ENCODE results near the gene POLK. TPM values are rescaled to one million over a fixed set of nuclear protein-coding genes. Genes with fewer than 3 reads are reported as not detected.
"Not testable (repeated sequence)": the region's sequence is repeated elsewhere in the genome, so short reads cannot be mapped to it uniquely, and the experiment has no call there.

Gene POLK
- total RNA-seq, 1 donor from 2014 or later: 63.8 TPM

- DNase-seq (ENCODE audit: low spot score) (no peak), ATAC-seq (no peak)
- intact Hi-C loops (cut with DNase I): loop anchor here (5.0 kb wide), 1 partner anchor 176 kb away; no protein-coding TSS in a partner anchor
These were observed 3.9 kb upstream of the POLK start for GRCh38 chr5:75507841-75508240.

- ATAC-seq (no peak), DNase-seq (ENCODE audit: low spot score) (no peak)
- intact Hi-C loops (cut with DNase I): loop anchor here (5.0 kb wide), 1 partner anchor 177 kb away; no protein-coding TSS in a partner anchor
These were observed 2.1 kb upstream of the POLK start for GRCh38 chr5:75509546-75509945.

DNA sequence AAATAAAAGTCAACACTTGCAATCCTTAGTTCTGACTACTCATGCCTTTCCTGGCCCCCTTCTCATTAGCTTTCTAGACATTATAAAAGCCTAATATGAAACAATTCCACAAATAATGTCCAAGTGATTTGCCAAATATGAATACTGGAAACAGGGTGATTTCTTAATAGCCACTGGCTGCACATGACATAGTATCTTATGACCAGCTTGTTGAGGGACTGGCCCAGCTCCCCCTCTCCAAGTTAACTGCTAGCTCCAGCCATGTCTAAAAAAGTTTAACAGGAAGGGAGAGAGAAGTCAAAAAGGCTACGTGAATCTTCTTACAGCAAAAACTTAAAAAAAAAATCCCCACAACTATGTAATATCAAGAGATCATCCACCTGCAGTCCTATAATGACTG is 1.7 kb upstream of the POLK start:
- intact Hi-C loops (cut with DNase I): loop anchor here (5.0 kb wide), 1 partner anchor 178 kb away; no protein-coding TSS in a partner anchor

DNA sequence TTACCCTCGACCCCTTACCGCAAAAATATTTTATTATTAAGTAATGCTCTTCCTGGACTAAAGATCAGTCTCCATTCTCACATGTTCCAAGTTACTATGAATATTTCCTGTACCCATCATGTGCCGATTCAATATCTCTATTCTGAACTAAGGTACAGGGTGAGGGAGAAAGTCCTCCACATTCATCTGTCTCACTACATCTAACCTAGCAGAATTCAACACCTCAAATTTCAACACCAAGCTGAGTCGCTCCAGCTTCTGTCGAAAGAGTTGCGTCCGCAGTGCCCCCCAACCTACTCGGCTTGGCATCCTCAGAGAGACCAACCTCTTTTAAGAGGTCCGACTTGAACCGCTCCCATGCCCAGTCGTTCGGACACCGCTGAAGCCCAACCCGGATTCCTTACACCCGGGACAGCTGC is 1.3 kb upstream of the POLK start:
- DNase-seq (ENCODE audit: low spot score): no peak
- ATAC-seq: peak; percentile 24
- intact Hi-C loops (cut with DNase I): no loop called here

More for the DNA sequence above, 1.7 kb upstream of the POLK start:
- ATAC-seq (no peak), DNase-seq (ENCODE audit: low spot score) (no peak)

- intact Hi-C loops (cut with DNase I): no loop called here
- ATAC-seq: peak; percentile 62
- peak; percentile 71 for DNase-seq (ENCODE audit: low spot score)
These were observed 756 bp upstream of the POLK start for GRCh38 chr5:75510836-75511434.

DNA sequence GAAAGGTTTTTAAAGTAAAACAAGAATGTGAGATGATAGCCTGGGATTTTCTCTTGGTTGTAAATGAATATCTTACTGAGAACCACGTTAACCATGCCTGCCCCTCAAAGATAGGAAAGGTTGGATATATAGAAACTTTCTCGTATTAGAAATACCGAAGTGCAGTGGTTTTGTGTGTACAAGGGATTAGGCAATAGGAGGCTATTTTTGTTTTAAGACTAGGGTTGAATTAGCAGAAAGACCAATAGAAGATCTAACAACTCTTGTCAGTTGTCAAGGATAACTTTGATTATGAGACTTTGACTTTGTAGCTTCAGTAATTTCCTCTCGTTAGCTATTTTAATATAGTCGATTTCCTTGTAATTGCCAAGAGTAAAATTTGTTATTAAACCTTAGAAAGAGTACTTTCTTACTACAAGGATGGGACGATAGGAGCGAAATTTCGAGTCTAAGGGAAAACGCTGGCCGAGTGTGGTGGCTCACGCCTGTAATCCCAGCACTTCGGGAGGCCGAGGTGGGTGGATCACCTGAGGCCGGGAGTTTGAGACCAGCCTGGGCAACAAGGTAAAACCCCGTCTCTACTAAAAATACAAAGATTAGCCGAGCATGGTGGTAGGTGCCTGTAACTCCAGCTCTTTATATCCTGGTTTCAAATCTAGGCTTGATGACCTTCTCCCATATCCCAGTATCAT is 838 bp downstream of the POLK start:
- intact Hi-C loops (cut with DNase I): no loop called here
- DNase-seq (ENCODE audit: low spot score) (no peak), ATAC-seq (no peak)

DNA sequence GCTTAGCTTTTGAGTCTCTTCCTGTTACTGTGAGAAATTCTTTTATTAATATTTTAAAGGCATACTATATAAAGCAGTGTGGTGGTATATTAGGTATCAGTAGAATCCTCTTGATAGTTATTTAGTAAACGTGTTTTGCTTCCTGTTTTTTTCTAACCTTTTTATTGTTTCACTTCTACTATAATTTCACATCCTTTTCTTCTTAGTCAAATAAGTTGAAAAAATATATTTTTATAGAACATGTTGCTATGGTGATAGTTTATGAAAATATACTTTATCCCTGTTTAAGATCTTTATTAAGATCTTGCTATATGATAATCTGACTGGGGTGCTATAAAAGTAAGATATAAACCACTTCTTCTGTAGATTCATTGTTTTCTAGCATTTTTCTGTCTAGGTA is 2.1 kb downstream of the POLK start:
- ATAC-seq (no peak), DNase-seq (ENCODE audit: low spot score) (no peak)
- intact Hi-C loops (cut with DNase I): no loop called here

DNA sequence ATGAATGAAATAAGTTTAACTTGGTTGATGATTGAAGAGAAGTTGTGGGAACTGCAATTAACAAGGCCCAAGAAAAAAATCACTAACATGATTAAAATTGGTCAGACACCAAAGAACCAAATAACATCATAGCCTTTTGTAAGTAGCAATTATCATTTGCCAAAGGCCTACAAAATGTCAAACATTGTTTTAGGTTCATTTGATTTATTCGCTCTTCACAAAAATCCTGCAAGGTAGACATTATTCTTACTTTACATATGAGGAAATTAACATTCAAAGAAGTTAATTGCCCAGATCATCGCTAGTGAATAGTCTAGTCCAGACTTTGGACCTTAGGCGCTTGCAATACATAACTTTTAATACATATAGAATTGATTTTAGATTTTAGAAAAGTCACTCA is 2.6 kb downstream of the POLK start:
- DNase-seq (ENCODE audit: low spot score): no peak
- intact Hi-C loops (cut with DNase I): no loop called here
- ATAC-seq: no peak

DNA sequence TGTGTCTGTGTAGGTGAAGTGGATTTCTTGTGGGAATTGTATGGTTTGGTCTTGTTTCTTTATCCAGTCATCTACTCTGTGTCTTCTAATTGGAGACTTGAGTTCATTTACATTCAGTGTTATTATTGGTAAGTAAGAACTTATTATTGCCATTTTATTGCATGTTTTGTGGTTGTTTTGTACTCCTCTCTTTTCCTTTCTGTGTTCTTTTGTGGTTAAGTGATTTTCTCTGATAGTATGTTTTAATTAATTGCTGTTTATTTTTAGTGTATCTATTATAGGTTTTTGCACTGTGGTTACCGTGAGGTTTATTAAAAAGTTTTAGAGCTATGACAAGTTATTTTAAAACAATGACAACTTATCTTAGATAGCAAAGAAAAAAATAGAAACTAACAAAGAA is 8.1 kb downstream of the POLK start:
- intact Hi-C loops (cut with DNase I): no loop called here
- no peak for ATAC-seq
- no peak for DNase-seq (ENCODE audit: low spot score)

- DNase-seq (ENCODE audit: low spot score) (no peak), ATAC-seq (no peak)
- intact Hi-C loops (cut with DNase I): no loop called here
These were observed 9.5 kb downstream of the POLK start for GRCh38 chr5:75521195-75521594.

DNA sequence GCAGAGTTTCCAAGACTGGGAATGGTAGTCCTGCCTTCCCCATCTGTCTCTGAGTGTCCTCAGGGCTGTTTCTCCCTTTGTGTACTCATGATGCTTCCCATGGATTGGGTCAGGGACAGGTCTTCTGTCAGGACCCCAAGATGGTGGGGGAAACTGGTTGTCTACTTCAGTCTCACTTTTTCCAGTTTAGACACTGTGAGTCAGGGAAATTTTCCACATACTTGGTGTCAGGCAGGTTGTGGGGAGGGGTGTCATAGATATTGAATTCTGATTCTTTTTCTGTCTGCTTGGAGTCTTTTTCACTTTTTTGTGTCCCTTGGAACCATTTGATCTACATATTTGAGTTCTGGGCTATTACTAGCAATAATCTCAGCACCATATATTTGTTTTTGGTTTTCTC is 10.3 kb downstream of the POLK start:
- no peak for DNase-seq (ENCODE audit: low spot score)
- ATAC-seq: no peak
- intact Hi-C loops (cut with DNase I): no loop called here

DNA sequence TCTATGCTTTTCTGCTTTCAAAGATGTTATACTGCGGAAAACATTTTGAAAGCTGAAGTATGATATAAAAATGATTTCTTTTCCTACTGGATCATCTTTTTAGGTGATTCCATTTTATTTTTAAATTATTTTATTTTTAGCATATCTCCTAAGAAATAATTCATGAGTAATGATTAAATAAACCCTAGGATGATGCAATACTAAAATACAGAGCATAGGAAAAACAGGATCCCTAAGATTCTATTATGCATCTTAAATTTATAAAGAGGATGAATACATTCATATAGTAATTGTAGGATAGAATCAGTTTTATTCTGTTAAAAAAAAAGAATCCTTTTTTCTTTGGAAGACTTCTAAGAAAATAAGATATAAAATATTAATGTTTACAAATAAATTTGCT is 10.9 kb downstream of the POLK start:
- intact Hi-C loops (cut with DNase I): no loop called here
- DNase-seq (ENCODE audit: low spot score): no peak
- no peak for ATAC-seq

DNA sequence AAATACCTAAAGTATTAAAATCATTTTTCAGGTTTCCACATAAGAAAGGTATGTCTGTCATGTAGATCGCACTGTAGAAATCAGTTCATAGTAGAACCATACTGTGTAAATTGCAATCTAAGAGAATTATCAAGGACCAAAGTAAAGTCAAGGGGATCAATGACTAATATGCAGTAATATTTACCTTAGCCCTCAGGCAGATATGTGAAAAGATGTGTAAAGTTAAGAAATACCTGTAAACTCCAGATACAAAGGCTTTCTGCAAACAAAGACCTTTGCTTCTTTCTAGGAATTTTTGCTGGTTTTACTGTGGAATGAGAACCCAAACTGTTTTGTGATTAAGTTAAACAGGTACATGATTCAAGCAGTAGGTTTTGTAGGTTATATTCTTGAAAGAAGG is 11.6 kb downstream of the POLK start:
- DNase-seq (ENCODE audit: low spot score) (no peak), ATAC-seq (no peak)
- intact Hi-C loops (cut with DNase I): no loop called here

DNA sequence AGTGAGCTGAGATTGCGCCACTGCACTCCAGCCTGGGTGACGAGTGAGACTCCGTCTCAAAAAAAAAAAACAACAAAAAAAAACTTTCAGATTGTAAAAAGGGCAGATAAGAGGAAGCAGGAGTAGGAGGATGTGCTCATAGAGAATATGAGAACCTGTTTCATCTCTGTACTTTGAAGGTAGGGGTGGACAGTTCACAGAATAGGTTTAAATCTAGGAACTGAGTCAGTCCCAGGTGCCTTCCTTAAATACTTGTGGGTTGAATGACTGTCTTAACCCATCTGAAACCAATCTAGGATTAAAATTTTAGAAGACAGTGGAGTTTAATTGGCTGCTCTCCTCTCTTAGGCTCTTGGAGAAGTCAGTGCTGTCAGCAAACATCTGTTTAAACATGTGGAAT is 12.4 kb downstream of the POLK start:
- DNase-seq (ENCODE audit: low spot score) (no peak), ATAC-seq (no peak)
- intact Hi-C loops (cut with DNase I): no loop called here

GRCh38 chr5:75524591-75524990 is 12.9 kb downstream of the POLK start:
- DNase-seq (ENCODE audit: low spot score) (no peak), ATAC-seq (no peak)
- intact Hi-C loops (cut with DNase I): no loop called here

- DNase-seq (ENCODE audit: low spot score) (no peak), ATAC-seq (no peak)
- intact Hi-C loops (cut with DNase I): no loop called here
These were observed 13.7 kb downstream of the POLK start for GRCh38 chr5:75525344-75525743.

- no peak for DNase-seq (ENCODE audit: low spot score)
- intact Hi-C loops (cut with DNase I): no loop called here
- no peak for ATAC-seq
These were observed 14.4 kb downstream of the POLK start for GRCh38 chr5:75526070-75526469.

- no peak for ATAC-seq
- intact Hi-C loops (cut with DNase I): no loop called here
- no peak for DNase-seq (ENCODE audit: low spot score)
These were observed 17.5 kb downstream of the POLK start for GRCh38 chr5:75529185-75529584.

GRCh38 chr5:75532190-75532589 is 20.5 kb downstream of the POLK start:
- ATAC-seq (no peak), DNase-seq (ENCODE audit: low spot score) (no peak)
- intact Hi-C loops (cut with DNase I): no loop called here

DNA sequence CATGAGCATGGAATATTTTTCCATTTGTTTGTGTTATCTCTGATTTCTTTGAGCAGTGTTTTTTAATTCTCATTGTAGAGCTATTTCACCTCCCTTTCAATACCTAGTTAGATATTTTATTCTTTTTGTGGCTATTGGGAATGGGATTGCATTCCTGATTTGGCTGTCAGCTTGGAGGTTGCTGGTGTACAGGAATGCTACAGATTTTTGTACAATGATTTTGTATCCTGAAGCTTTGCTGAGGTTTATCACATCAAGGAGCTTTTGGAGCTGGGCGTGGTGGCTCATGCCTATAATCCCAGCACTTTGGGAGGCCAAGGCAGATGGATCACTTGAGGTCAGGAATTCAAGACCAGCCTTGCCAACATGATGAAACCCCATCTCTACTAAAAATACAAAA is 22.0 kb downstream of the POLK start:
- ATAC-seq; DNase-seq (ENCODE audit: low spot score); intact Hi-C loops (cut with DNase I): not testable (repeated sequence)

DNA sequence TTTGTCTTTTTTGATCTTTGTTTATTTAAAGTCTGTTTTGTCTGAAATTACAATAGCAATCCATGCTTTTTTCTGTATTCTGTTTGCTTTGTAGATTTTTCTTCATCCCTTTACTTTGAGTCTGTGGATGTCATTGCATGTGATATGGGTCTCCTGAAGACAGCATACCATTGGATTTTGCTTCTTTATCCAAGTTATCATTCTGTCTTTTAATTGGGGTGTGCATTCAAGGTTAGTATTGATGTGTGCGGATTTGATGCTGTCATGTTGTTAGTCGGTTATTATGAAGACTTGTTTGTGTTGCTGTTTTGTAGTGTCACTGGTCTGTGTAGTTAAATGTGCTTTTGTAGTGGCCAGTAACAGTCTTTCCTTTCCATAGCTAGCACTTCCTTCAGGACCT is 23.0 kb downstream of the POLK start:
- DNase-seq (ENCODE audit: low spot score) (no peak), ATAC-seq (no peak)
- intact Hi-C loops (cut with DNase I): no loop called here
